ENCODE data around the gene PPFIBP1.

PPFIBP1 gene

GRCh38 chr12:27672643-27673042 lies 148.6 kb downstream of the PPFIBP1 start:
- TF ChIP-seq, protein P1, sequence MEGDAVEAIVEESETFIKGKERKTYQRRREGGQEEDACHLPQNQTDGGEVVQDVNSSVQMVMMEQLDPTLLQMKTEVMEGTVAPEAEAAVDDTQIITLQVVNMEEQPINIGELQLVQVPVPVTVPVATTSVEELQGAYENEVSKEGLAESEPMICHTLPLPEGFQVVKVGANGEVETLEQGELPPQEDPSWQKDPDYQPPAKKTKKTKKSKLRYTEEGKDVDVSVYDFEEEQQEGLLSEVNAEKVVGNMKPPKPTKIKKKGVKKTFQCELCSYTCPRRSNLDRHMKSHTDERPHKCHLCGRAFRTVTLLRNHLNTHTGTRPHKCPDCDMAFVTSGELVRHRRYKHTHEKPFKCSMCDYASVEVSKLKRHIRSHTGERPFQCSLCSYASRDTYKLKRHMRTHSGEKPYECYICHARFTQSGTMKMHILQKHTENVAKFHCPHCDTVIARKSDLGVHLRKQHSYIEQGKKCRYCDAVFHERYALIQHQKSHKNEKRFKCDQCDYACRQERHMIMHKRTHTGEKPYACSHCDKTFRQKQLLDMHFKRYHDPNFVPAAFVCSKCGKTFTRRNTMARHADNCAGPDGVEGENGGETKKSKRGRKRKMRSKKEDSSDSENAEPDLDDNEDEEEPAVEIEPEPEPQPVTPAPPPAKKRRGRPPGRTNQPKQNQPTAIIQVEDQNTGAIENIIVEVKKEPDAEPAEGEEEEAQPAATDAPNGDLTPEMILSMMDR (IDR thresholded peaks at IDR 0.05; ENCODE audit: extremely low read depth, insufficient read depth, missing control alignments) = no peak
- in situ Hi-C loops (cut with MboI; ENCODE audit: low pct_unique_long_range_greater_than_20kb, low sequenced_read_pairs, unreplicated experiment) = no loop called here

DNA sequence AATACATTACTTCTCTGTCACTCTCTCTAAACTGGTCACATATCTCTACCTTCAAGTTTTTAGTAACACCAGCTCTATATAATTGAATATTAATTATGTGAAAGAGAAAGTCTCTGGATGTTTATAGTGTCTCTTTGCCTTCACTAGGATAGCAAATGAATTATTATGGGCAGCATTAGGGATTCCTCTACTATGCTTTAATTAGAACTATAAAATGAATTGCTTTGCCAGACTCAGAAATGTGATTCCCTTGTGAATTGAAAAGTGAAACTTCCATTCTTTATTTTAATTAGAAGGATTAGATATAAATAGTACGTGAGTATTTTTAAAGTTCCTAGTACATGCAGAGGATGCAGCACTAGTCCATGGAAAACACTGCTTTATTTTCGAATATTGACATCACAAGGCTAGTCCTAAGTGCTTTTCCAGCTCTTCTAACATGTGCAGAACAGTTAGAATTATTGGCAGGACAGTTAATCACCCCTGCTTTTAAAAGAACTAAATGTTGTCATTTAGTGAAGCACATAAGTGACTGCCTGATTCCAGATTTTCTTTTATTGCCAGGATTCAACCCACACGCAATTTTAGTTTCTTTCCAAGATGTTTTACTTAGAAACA lies 149.2 kb downstream of the PPFIBP1 start:
- TF ChIP-seq, protein P1 (IDR thresholded peaks at IDR 0.05; ENCODE audit: extremely low read depth, insufficient read depth, missing control alignments) = no peak
- no peak for DNase-seq (ENCODE audit: low spot score)
- in situ Hi-C loops (cut with MboI; ENCODE audit: low pct_unique_long_range_greater_than_20kb, low sequenced_read_pairs, unreplicated experiment) = no loop called here

More at GRCh38 chr12:27672643-27673042, 148.6 kb downstream of the PPFIBP1 start:
- no peak for DNase-seq (ENCODE audit: low spot score)

DNA sequence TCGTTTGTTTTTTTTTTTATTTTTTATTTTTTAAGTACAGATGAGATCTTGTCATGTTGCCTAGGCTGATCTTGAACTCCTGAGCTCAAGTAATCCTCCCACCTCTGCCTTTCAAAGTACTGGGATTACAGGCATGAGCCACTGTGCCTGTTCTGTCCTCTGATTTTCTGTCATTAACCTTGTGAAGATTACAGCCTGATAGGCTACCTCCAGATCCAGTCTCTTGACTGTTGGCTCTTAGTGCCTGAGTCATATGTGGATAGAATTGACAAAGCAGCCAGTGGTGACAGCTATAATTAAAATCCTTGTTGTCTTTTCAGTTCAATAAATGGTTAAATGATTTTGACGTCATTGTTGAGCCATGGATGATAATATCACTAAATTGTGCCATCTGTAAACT lies 151.0 kb downstream of the PPFIBP1 start:
- in situ Hi-C loops (cut with MboI; ENCODE audit: low pct_unique_long_range_greater_than_20kb, low sequenced_read_pairs, unreplicated experiment) = no loop called here
- TF ChIP-seq, protein P1 (IDR thresholded peaks at IDR 0.05; ENCODE audit: extremely low read depth, insufficient read depth, missing control alignments) = no peak
- DNase-seq (ENCODE audit: low spot score) = no peak

GRCh38 chr12:27680619-27681018 lies 156.6 kb downstream of the PPFIBP1 start:
- DNase-seq (ENCODE audit: low spot score) = no peak
- in situ Hi-C loops (cut with MboI; ENCODE audit: low pct_unique_long_range_greater_than_20kb, low sequenced_read_pairs, unreplicated experiment) = no loop called here
- TF ChIP-seq, protein P1 (IDR thresholded peaks at IDR 0.05; ENCODE audit: extremely low read depth, insufficient read depth, missing control alignments) = no peak

DNA sequence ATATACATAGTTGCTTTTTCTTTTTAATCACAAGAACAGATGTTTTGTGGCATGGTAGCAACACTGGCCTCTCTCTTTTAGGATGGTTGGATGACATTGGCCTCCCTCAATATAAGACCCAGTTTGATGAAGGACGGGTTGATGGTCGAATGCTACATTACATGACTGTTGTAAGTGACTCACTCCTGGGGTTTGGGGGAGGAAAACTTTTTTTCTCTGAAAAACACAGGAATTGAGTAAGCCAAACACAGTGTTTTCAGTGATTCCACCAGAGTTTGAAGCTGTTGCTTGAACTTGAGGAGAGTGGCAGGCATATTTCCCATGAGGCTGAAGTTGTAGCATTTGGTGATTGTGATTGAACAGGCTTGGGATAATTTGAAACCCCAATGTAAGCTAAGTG lies 158.5 kb downstream of the PPFIBP1 start:
- in situ Hi-C loops (cut with MboI; ENCODE audit: low pct_unique_long_range_greater_than_20kb, low sequenced_read_pairs, unreplicated experiment) = no loop called here
- TF ChIP-seq, protein P1 (IDR thresholded peaks at IDR 0.05; ENCODE audit: extremely low read depth, insufficient read depth, missing control alignments) = no peak
- DNase-seq (ENCODE audit: low spot score) = no peak

DNA sequence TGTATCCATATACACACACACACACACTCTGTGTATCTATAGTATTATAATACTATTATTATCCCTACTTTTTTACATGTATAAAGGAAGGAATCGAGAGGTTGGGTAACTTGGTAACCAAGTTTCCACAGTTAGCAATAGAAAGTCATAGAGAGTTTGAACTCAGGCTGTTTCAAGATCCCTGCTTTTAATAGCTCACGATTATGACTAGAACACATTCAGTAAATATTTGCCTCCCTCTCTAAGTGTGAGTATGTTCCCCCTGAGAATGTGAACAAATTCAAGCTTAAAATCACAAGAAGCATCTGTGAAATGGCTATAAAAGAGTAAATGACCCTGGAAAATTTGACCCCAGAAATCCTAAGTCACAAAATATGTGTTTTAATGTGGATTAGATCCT lies 161.3 kb downstream of the PPFIBP1 start:
- DNase-seq (ENCODE audit: low spot score) = no peak
- TF ChIP-seq, protein P1 (IDR thresholded peaks at IDR 0.05; ENCODE audit: extremely low read depth, insufficient read depth, missing control alignments) = no peak
- in situ Hi-C loops (cut with MboI; ENCODE audit: low pct_unique_long_range_greater_than_20kb, low sequenced_read_pairs, unreplicated experiment) = no loop called here

All from GM13977 (cell line).